ENCODE measurements around the gene TREML1. TPM values are rescaled to one million over a fixed set of nuclear protein-coding genes. Genes with fewer than 3 reads are reported as not detected.

The TREML1 gene
- total and polyA plus RNA-seq, 2 of the 4 experiments (the other 2 are of a cell fraction), result not detected

GRCh38 chr6:41161851-41162552 is 7.9 kb upstream of the TREML1 start:
- in situ Hi-C loops (cut with MboI; ENCODE audit: low sequenced_read_pairs) (no loop called here), dilution Hi-C loops (cut with HindIII; ENCODE audit: low sequenced_read_pairs, unreplicated experiment) (no loop called here), intact Hi-C loops (cut with micrococcal nuclease) (no loop called here)
- H3K4ac ChIP-seq (ENCODE audit: low read depth, low read length), result no peak overlapping the region
- H3K23ac ChIP-seq (ENCODE audit: low read depth, low read length), result no peak overlapping the region
- no TSS peak for BruUV-seq (replicated peaks)
- no peak overlapping the region for H4K8ac ChIP-seq (ENCODE audit: low read depth in 2 of 2, low read length in 2 of 2)
- peaks cover 6% of the 10 kb centered on the region; the same call in 1 of the 2 replicates for H3K4me1 ChIP-seq (ENCODE audit: control insufficient read depth, insufficient read depth, low read length)
- H3K9me3 ChIP-seq (ENCODE audit: control insufficient read depth, insufficient read depth, low read length), result no peaks in the 10 kb centered on the region
- no peak overlapping the region for H3K4me2 ChIP-seq (ENCODE audit: low read depth, low read length)
- no peak overlapping the region for H4K91ac ChIP-seq (ENCODE audit: insufficient read depth, low read depth, low read length)
- no peak overlapping the region for H4K5ac ChIP-seq (ENCODE audit: low read depth, low read length)
- ChIA-PET POLR2A (ENCODE audit: unreplicated experiment) (no interaction called here), CTCF (no interaction called here)
- TF ChIP-seq CHD1 (IDR thresholded peaks at IDR 0.05; ENCODE audit: low read depth, low read length), result no peak
- no peak for TF ChIP-seq MAZ (IDR thresholded peaks at IDR 0.05; ENCODE audit: borderline replicate concordance, low read depth, low read length)
- no peak for TF ChIP-seq USF2 (IDR thresholded peaks at IDR 0.05; ENCODE audit: low read depth, low read length)
- TF ChIP-seq RFX5 (IDR thresholded peaks at IDR 0.05; ENCODE audit: low read depth, low read length), result no peak
- TF ChIP-seq, protein P1, sequence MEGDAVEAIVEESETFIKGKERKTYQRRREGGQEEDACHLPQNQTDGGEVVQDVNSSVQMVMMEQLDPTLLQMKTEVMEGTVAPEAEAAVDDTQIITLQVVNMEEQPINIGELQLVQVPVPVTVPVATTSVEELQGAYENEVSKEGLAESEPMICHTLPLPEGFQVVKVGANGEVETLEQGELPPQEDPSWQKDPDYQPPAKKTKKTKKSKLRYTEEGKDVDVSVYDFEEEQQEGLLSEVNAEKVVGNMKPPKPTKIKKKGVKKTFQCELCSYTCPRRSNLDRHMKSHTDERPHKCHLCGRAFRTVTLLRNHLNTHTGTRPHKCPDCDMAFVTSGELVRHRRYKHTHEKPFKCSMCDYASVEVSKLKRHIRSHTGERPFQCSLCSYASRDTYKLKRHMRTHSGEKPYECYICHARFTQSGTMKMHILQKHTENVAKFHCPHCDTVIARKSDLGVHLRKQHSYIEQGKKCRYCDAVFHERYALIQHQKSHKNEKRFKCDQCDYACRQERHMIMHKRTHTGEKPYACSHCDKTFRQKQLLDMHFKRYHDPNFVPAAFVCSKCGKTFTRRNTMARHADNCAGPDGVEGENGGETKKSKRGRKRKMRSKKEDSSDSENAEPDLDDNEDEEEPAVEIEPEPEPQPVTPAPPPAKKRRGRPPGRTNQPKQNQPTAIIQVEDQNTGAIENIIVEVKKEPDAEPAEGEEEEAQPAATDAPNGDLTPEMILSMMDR (conservative IDR thresholded peaks at IDR 0.05; ENCODE audit: low read depth, low read length), result no peak
- TF ChIP-seq BHLHE40 (IDR thresholded peaks at IDR 0.05; ENCODE audit: low read depth, low read length), result no peak
- no peak for TF ChIP-seq MAFK (IDR thresholded peaks at IDR 0.05; ENCODE audit: low read depth, low read length)
- TF ChIP-seq MXI1 (IDR thresholded peaks at IDR 0.05; ENCODE audit: borderline replicate concordance, low read depth, low read length), result no peak
- no peak for TF ChIP-seq CEBPB (IDR thresholded peaks at IDR 0.05; ENCODE audit: low read depth, low read length)
- no peak for TF ChIP-seq SMC3 (IDR thresholded peaks at IDR 0.05; ENCODE audit: low read depth, low read length)
- no peak for TF ChIP-seq RCOR1 (IDR thresholded peaks at IDR 0.05; ENCODE audit: insufficient replicate concordance, low read length)
- no peak for TF ChIP-seq RAD21 (IDR thresholded peaks at IDR 0.05; ENCODE audit: low read length)
- TF ChIP-seq FOS (IDR thresholded peaks at IDR 0.05; ENCODE audit: low read depth, low read length), result no peak
- no peak for TF ChIP-seq POLR2A (IDR thresholded peaks at IDR 0.05; ENCODE audit: low read depth, low read length)
- H3K56ac ChIP-seq (ENCODE audit: extremely low read depth, insufficient read depth, low read length), result no peak overlapping the region
- no CpG with 5 or more reads among the region's 13 CpGs for WGBS, 2 experiments (ENCODE audit: extremely low coverage in 2 of 2, insufficient read length in 1 of 2)
- no peak overlapping the region for H3K14ac ChIP-seq (replicated peaks; ENCODE audit: low read depth, low read length)
- H3K4me3 ChIP-seq (ENCODE audit: insufficient read depth, low read depth, low read length), result no peak overlapping the region
- DNase-seq, result no peak
- H4K20me1 ChIP-seq (ENCODE audit: insufficient read depth, low read length), result no peaks in the 10 kb centered on the region
- H3K36me3 ChIP-seq (ENCODE audit: control insufficient read depth, insufficient read depth, low read length), result no peaks in the 10 kb centered on the region
- no peak overlapping the region for H2AK5ac ChIP-seq (ENCODE audit: low read depth, low read length)
- no peak overlapping the region for H2BK120ac ChIP-seq (ENCODE audit: low read depth, low read length)
- H3K27me3 ChIP-seq (ENCODE audit: control insufficient read depth, insufficient read depth, low read length), result peaks cover 5% of the 10 kb centered on the region
- no peak overlapping the region for H2AFZ ChIP-seq (replicated peaks; ENCODE audit: low read length, poor library complexity)
- no peak overlapping the region for H3K9ac ChIP-seq (ENCODE audit: low read depth, low read length)
- no peak overlapping the region for H3K27ac ChIP-seq (ENCODE audit: insufficient read depth, low read length)
- H2BK15ac ChIP-seq (ENCODE audit: low read depth, low read length), result no peak overlapping the region
- no peak overlapping the region for H2BK5ac ChIP-seq (ENCODE audit: low read depth, low read length, poor library complexity, severe bottlenecking)
- no peak overlapping the region for H3K18ac ChIP-seq (ENCODE audit: low read depth, low read length)
- H2AK9ac ChIP-seq (replicated peaks; ENCODE audit: low read depth, low read length, poor library complexity), result no peak overlapping the region
- no peaks in the 10 kb centered on the region for H3K79me1 ChIP-seq (ENCODE audit: low read depth in 1 of 2, low read length in 2 of 2)
- no peak overlapping the region for H2BK20ac ChIP-seq (ENCODE audit: low read depth, low read length)
- no peaks in the 10 kb centered on the region for H3K9me1 ChIP-seq (ENCODE audit: insufficient read depth, low read length)
- no peak for ATAC-seq (ENCODE audit: low read depth)

All from IMR-90 (cell line).